Iris pigment epithelial cell (primary cell): ENCODE results near the gene PHKB.
A peak's percentile ranks its signal among the peaks of the same experiment; 100 is the strongest.
"Not testable (repeated sequence)": the region's sequence is repeated elsewhere in the genome, so short reads cannot be mapped to it uniquely, and the experiment has no call there.

Experiments
- DNase-seq: peaks from one replicate; pipeline ENCODE4 v3.0.0-alpha.2; 2011; ENCODE audit warnings: low read depth

The PHKB gene

DNA sequence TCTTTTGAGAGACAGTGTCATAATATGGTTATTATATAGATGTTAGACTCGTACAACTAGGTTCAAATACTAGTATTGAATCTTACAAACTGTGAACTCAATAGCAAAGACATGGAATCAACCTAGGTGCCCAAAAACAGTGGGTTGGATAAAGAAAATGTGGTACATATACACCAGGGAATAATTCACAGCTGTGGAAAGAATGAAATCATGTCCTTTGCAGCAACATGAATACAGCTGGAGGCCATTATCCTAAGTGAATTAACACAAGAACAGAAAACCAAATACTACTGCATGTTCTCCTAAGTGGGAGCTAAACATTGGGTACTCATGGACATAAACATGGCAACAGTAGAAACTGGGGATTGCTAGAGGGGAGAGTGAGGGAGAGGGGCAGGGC lies 8.1 kb downstream of the PHKB start:
- no peak for DNase-seq

GRCh38 chr16:47470211-47470610 lies 9.1 kb downstream of the PHKB start:
- DNase-seq, result no peak

GRCh38 chr16:47470810-47471209 lies 9.7 kb downstream of the PHKB start:
- DNase-seq, result no peak

DNA sequence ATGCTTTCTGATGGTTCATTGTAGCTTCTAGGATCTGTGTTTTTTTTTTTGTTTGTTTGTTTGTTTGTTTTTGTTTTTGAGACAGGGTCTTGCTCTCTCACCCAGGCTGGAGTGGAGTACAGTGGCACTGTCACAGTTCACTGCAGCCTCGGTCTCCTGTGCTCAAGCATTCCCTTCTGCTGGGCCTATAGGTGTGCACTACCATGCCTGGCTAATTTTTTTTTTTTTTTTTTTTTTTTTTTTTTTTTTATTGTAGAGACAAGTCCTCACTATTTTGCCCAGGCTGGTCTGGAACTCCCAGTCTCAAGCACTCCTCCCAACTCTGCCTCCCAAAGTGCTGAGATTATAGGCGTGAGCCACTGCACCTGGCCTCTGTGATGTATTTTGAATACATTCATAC lies 11.9 kb downstream of the PHKB start:
- not testable (repeated sequence) for DNase-seq

DNA sequence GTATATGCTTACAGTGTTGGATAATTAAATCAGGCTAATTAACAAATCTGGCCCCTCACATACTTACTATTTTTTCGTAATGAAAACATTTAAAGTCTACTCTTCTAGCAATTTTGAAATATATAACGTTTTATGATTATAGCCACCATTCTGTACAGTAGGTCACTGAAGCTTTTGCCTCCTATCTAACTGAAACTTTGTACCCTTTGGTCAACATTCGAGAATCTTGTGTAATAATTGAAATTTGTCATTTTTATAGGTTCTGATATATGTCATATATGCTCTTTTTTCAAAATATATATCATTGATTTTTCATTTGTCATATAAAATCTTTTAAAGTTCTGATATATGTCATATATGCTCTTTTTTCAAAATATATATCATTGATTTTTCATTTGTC lies 12.7 kb downstream of the PHKB start:
- DNase-seq, result no peak

GRCh38 chr16:47475786-47476185 lies 14.7 kb downstream of the PHKB start:
- peak; percentile 52 for DNase-seq

GRCh38 chr16:47476654-47477345 lies 15.7 kb downstream of the PHKB start:
- DNase-seq, result no peak

DNA sequence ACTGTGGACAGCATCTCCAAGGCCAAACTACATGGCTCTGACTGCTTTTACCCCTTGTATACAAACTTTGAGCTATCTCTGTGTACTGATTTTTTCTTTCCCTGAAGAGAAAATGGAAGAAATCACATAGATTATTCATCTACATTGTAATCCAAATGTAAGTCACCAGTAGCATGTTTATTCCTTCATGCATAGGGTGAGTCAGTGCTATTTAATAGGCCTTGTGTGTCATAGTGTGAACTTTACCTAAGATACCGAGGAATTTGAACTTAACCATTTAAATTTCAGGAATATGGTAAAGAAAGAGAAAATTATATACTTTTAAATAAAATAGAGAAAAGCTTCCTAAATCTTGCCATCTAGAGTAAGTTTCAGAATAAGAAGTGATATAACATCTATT lies 16.5 kb downstream of the PHKB start:
- peak; percentile 56 for DNase-seq

DNA sequence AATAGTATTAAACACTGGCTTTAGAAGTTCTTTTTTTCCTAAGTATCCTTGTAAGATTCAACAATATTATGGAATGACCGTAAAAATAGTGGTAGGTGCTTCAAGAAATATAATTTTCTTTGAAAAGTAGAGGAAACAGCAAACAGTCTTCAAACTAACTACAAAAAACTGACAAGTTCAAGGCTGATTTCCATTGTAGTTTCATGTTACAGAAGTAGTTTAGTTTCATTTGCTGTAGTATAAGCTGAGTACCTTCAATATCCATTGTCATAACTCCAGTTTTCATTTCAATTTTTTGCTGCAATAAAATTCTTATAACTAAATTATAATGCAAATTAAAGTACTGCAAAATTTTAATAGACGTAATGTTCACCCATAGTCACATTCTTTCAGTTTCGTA lies 19.3 kb downstream of the PHKB start:
- no peak for DNase-seq

- DNase-seq, result no peak
These were observed 20.7 kb downstream of the PHKB start for GRCh38 chr16:47481698-47482374.

DNA sequence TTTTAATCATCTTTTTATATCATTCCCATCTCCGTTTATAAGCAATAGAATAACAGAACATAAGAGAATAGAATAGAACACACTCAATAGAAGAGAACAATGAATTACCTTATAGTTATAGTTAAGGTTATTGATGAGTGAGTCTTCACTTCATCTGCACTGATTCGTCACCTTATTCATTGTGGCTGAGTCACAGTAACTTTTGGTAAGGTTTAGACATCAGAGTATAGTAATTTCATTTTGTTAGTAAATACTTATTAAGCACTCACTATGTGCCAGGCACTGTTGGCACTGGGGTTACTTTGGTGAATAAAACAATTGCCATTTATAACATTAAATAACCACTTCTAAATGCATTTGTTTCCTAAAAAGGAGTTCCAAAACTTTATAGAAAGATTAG lies 22.5 kb downstream of the PHKB start:
- DNase-seq, result no peak

- no peak for DNase-seq
These were observed 25.7 kb downstream of the PHKB start for GRCh38 chr16:47486856-47487255.

DNA sequence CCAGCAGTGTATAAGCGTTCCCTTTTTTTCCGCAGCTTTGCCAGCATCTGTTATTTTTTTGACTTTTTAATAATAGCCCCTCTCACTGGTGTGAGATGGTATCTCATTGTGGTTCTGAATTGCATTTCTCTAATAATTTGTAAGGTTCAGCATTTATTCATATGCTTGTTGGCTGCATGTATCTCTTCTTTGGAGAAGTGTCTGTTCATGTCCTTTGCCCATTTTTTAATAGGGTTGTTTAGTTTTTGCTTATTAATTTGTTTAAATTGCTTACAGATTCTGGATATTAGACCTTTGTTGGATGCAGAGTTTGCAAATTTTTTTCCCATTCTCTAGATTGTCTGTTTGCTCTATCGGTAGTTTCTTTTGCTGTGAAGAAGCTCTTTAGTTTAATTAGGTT lies 26.9 kb downstream of the PHKB start:
- DNase-seq, result no peak

GRCh38 chr16:47490471-47490870 lies 29.3 kb downstream of the PHKB start:
- no peak for DNase-seq

DNA sequence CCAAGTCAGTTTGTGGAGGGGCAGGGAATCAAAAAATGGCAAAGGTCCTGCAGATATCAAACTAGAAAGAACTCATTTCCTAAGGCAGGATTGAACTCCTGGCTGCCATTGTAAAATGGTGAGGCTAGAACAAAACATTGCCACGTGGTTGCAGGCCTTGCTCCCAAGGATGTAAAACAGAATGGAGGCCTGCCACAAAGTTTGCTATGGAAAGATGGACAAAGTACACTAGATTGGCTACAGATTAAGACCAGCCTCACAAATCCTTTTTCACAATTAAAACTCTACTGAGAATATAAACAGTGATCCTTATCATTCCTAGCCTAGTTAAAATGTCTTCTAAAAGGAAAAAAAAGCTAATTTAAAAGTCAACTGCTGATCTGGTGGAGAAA lies 30.9 kb downstream of the PHKB start:
- no peak for DNase-seq

DNA sequence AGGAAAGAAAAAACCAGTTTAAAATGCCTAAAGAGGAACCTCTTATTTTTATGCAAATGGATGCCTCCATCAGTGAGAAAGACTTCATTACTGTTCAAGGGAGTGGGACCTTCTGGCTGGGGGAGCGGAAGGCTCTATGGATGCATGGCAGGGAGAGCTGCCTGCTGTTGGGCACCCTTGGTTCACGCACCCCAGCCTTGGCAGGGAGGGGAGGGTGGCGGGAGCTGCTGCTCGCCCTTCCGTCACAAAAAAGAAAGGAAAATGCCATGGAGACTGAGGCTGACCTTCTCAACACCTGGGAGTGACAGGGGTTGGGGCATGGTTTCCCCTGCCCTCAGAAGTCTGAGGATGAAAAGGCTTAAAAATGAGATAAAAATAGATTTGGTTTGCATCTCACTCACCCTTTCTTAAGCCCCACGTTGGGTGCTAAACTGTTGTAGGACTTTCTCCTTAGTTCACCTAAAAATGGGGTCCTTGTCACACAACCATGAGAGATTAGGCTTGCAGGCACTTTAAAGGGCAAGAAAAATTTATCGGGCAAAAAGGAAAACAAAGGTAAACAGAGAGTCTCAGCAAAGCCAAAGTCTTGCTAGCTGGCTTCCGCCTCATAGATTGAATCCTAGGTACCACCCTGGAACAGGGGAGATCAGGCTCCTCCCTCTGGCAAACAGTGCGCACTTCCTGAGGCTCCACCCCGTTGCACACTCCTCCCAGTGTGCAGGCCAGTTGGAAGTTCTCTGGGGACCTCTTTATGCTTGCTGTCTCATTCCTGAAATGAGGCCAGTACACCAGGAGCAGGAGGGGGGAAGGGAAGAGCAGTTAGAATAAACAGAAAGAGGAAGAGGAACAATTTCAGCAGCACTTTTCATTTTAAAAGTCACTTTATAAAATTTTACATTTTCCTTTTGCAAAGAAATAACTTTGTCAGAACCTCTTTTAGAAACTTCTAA lies 31.6 kb downstream of the PHKB start:
- peak; percentile 22 for DNase-seq

GRCh38 chr16:47493381-47494337 lies 32.5 kb downstream of the PHKB start:
- DNase-seq, result no peak

DNA sequence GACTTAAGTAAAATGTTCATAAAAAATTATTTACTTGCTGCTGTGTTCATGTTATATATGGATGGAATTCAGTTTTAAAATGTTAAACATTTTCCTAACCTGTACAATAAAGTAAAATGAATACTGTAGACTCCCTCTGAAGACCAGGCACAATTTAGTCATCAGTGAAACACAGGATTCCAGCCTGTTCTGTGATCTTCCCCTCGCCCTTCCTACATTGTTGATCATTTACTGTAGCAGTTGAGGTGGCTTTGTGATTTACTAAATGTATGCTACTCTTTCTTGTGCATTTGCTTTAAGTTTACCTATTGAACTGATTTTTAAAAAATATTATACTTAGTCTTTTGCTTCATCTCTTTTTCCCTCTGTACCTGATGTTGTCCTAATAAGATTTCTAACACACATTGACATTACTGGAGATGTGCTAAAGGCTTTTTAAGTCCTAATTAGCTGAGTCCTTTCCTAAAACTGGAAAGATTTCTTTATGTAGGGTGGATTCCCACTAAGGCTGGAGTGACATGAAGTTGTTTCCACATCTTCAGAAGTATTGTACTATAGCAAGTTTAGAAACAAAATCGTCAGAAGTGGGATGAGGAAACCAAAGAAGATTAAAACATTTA lies 38.1 kb downstream of the PHKB start:
- no peak for DNase-seq

DNA sequence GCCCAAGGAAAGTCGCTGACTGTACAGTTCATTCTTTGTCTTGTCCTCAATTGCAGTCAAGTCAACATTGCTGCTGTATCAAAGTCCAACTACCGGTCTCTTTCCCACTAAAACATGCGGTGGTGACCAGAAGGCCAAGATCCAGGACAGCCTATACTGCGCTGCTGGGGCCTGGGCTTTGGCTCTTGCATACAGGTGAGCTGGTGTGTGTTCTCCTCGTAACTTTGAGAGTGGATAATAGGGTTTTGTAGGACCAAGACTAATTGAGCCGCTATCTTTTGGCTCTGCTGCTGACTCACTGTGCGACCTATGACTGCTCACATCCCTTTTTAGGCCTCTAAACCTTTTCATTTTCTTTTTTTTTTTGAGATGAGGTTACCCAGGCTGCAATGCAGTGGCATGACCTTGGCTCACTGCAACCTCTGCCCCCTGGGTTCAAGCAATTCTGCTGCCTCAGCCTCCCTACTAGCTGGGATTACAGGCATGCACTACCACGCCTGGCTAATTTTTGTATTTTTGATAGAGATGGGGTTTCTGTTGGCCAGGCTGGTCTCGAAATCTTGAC lies 38.7 kb downstream of the PHKB start:
- DNase-seq, result no peak

DNA sequence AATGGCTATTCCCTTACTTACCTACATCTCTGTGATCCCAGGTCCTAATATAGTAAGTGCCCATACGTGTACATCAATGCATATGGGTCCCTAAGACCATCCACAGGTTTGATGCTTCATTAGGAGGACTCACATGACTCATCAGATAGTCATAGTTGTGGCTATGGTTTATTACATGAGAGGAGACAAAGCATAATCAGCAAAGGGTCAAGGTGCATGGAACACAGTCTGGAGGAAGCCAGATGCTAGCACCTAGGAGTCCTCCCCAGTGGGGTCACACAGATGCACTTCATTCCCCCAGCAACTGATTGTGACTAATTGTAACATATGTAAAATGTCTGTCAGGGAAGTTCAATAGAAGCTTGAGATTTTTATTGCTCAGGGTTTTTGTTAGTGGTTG lies 42.8 kb downstream of the PHKB start:
- peak; percentile 59 for DNase-seq

DNA sequence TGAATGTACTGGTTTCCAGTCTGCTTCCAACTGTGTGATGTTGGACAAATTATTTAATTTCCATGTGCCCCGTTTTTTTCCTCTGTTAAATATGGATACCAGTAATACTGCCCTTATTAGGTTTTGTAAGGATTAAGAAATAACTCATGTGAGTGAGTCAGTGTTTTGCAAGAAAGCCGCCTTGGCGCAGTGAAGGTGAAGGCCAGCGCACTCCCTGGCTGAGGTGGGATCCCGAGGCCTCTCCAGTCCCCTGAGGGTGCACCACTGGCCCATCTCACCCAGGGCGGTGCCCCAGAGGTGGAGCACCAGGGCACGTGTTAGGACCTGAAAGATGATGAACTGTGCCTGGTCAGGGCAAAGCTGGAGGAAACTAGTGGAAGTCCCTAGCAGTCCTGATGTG lies 43.5 kb downstream of the PHKB start:
- DNase-seq, result peak; percentile 59
